Stimulated activated CD4-positive, alpha-beta T cell treated with anti-CD3 and anti-CD28 coated beads, Interleukin-1b, Interleukin-23, amount 100 ng/mL, for 4 hours (primary cell): ENCODE results near the gene RNASE4.
"Not testable (repeated sequence)": the region's sequence is repeated elsewhere in the genome, so short reads cannot be mapped to it uniquely, and the experiment has no call there.

Source experiments
- DNase-seq, 2 donors: peaks; one replicate each; pipeline ENCODE4 v3.0.0-alpha.2; 2020; ENCODE audit warnings: low read depth in 2 of 2

The RNASE4 gene

DNA sequence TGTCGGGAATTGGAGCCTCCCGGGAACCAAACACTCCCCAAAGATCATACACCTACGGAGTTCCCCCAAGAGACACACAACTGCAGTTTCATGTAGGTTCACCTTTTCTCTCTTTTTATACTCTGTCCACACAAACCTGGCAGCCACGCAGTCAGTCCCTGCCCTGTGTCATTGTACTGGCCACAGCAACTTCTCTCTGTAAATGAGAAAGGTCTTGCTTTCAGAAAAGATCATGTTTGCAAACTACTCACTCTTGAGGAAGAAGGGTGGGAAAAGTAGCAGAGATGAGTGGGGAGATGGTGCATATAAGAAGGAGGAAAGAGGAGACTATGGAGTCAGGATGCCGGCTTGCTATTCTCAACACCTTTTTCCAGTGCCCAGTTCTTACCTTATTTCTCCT, 14.6 kb downstream of the RNASE4 start:
- DNase-seq = no peak

DNA sequence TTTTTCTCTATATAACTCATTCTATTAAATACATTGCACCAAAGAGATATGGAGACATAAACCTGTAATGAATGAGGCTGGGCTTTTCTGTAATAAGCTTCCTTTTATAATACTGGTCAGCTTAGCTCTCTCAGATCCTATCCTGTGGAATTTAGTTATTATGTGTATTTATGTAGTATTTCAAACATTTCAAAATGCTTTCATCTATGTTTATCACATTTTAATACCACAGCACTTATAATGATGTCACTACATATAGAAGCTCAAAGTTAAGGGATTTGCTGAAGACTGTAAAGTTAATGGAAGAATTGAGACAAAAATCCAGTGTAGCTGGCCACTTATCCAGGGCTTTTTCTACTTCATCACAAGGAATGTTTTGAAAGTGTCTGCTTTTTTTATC, 15.6 kb downstream of the RNASE4 start:
- no peak for DNase-seq

DNA sequence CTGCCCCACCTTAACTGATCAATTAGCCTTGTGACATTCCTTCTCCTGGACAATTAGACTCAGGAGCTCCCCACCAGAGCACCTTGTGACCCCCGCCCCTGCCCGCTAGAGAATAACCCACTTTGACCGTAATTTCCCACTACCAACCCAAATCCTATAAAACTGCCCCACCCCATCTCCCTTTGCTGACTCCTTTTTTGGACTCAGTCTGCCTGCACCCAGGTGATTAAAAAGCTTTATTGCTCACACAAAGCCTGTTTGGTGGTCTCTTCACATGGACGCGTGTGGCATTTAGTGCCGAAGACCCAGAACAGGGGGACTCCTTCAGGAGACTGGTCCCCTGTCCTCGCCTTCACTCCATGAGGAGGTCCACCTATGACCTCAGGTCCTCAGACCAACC, 16.6 kb downstream of the RNASE4 start:
- not testable (repeated sequence) for DNase-seq

DNA sequence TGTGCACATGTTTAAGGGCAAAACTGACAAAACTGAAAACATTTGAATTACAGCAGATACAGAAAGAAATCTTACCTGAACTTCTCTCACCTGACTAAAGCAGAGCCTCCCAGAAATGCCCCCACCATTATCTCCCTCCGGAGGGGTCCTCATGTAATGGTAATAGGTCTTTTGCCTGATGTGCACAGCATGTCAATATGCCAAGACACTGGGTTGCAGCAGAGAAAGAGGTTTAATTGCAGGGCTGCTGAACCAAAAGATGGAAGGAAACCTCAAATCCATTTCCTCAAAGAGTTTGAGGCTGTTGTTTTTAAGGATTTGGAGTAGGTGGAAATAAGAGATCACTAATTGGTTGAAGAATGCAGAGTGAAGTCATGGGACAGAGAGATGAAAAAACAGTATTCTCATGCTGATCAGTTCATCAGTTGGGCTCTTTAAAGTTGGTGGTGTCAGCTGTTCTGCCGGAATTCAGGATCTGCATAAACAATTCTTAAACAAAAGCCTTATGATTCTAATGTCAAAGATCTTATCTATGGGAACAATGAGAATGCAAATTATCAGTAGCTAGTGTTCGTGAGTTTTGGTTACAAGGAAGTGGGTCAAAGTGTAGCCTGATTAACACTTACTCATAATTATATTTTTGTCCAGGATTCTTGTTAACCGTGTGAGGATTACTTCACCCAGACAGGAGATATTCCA, 22.4 kb downstream of the RNASE4 start:
- DNase-seq = no peak

DNA sequence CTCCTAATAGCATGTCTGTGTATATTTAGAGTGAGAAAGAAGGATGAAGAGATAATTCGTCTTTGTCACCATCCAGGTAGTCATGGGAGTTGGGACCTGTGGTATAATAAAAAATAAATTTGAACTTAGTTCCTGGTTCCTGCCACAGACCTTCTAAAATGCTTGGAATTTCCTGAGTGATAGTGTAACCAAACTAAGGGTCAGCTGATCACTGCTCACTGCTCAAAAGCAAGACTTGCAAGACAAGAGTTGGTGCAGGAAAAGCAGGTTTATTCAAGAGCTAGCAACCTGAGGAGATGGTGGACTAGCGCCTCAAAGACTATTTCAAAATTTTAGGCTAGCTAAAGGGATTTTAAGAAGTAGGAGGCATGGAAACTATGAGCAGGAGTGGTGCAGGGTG, 23.3 kb downstream of the RNASE4 start:
- DNase-seq = no peak

DNA sequence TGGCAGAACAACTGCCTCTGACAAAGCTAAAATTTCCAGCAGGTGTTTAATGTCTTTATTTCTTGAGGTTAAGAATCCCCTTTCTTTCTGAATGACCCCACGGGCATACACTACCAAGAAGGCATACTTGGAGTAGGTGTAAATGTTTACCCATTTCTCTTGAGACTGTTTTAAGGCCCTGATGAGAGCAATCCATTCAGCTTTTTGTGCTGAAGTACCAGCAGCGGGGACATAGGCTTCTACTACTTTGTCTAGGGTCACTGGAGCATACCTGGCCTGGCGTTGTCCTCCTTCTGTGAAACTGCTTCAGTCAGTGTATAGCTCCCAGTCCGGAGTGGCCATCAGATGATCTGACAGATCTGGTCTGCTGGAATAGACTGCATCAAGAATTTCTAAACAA, 26.9 kb downstream of the RNASE4 start:
- no peak for DNase-seq

DNA sequence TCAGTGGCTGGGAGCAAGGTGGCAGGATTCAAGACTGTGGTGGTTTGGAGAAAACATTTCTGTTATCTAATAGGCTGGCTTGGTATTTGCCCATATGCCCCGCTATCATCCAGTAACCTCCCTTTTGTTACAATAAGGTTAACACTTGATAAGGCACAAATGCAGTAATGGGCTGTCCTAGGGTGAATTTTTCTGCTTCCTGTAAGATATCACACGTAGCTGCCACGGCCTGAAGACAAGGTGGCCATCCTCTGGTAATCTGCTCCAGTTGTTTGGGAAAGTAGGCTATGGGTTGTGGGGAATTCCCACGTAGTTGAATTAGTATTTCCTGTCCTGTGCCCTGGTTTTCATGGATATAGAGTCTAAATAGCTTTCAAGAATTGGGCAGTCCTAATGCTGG, 27.3 kb downstream of the RNASE4 start:
- DNase-seq = no peak

DNA sequence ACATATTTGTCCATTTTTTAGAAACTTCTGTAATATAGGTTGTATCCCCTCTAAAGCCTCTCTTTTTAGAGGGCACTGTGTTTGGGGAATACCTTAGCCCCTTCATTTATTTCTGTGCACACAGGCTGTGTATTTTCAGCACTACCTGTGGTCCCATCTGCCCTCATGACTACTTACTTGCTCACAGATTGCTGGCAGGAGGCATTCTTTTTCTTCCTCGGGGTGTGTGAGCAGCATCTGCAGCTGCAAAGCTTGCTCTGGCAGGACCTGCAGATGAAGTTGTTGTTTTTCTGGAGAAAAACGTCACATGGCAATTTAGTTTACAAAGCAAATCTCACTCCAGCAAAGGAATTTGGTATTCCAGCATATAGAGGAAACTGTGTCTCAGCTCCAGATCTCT, 28.5 kb downstream of the RNASE4 start:
- no peak for DNase-seq

DNA sequence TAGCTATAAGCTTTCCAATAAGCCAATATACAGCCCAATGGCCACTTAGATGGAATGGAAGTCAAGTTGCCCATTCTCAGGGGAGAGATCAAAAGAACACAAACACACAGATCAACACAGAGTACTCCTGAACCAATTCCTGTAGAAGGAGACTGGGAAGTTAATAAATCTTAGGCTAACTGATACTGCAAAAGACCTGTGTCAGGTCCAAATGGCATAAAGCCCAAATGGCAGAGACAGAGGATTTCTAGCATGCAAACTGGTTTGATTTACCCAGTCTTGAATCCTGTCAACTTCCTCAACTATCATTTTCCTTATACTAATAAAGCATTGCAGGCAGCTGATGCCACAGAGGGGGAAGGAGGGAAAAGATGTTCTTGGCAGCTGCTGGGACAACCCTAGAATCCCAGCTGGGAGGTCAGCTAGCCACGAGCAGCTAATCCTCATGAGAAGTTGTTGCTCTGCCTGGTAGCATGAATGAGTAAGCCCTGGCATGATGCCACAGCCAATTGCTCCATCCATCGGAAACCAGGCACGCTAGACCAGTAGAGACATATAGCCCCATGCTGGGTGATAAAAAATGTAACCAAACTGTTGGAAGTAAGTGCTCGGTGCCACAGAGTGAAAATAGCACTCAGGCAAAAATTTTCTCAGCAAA, 30.4 kb downstream of the RNASE4 start:
- no peak for DNase-seq

DNA sequence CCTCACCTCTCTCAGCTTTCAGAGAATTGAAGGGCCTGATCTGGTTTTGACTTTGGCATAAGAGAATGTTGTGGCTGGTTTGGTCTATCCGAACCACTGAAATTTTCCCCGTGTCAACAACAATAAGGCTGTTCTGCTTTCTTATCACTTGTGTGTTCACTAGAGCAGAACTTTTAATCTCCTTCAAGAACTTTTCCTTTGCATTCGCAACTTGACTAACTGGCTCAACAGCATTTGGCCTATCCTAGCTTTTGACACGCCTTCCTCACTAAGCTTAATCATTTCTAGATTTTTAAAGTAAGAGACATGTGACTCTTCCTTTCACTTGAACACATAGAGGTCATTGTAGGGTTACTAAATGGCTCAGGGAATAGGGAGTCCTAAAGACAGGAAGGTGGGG, 35.4 kb downstream of the RNASE4 start:
- DNase-seq = no peak

DNA sequence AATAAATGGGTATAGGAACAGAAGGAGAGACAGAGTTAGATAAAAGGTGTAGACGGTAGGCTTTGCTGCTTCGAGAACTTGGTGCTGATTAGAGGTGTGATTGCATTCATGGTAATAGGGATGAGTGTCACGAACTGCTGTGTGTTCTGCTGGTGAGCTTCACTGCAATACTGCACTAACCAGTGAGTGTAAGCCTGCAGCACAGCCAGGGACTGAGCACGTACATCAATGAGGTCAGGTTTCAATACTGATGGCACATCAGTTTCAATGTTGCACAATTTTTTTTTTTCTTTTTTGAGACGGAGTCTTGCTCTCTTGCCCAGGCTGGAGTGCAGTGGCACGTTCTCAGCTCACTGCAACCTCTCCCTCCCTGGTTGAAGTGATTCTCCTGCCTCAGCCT, 36.4 kb downstream of the RNASE4 start:
- no peak for DNase-seq

DNA sequence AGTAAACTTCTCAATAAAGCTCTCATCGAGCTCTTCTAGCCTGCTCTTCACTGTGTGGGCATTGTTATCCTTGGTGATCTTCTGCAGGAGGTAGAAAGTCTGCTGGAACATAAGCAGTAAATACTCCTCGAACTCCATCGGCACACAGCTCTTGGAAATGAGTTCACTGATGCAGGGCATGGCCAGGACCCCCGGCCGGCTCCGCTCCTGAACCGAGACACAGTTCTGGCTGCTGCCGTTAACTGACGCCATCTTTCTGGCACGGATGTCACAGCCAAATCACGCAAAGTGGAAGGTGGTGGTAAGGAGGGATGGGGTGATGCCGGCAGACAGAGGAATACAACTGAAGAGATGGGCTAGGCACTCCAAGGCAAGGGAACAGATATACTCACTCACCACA, 37.7 kb downstream of the RNASE4 start:
- no peak for DNase-seq

DNA sequence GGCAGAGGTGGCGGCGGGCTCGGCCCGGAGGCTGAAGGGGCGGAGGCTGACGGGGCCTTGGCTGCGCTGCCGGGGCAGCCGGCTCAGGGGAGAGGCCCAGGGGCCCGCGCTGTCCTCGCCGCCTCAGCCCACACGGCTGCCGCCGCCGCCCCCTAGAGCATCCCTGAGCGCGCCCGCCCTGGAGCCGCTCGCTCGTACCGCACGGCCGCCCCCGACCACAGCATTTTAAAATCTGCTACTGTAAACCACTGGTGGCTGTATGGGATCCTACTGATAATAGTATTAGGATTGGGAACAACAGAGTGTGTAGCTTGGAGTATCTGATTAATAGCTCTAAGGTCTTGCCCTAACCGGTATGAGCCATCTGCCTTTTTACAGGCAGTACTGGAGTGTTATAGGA, 39.1 kb downstream of the RNASE4 start:
- no peak for DNase-seq

DNA sequence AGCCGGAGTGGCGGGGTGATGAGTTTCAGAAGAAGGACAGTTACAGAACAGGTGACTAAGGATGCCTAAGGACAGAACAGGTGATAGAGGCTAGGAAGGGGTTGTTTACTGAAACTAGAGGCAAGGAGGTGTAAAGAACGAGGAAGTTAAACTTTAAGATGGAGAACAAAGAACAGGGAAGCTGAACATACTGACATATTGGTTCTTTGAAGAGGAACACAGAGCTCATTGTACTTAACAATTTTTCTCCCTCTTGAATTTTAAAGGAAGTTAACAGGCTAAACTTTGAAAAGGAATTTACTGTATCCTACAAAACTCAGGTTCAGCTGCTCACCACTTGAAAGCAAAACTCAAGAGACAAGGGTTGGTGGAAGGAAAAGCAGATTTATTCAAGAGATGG, 41.8 kb downstream of the RNASE4 start:
- DNase-seq = not testable (repeated sequence)

DNA sequence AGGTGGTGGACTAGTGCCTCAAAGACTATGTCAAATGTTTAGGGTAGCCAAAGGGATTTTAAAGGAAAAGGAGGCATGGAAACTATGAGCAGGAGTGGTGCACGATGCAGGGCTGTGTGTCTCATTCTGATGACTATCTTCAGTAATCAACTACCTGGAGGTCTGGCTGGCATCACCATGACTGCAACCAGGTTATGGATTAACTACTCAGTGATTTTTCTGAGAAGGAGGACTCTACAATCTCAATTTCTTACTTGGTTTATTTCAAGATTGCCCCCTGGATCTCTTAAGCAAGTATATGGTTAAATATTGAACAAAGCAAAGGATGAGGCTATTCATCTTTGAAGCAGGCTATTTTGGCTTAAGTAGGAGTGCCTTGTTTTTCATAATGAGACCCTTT, 42.2 kb downstream of the RNASE4 start:
- DNase-seq = no peak

DNA sequence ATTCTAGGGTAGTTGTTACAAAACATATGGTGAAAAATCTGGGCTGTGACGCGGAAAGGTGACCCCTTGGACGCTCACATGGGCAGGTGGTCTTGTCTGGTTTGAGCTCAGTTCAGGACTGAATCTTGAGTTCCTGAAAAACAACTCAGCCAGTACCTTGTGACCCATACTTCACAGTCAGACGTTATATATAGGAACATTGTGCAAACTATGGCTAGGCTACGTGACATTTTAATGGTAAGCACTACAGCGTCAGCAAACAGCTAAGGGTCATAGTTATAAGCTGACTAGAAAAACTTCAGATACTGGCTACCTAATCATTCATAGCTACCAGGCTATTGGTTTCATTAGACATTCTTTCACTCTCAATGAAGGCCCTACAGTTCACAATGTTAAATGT, 46.5 kb downstream of the RNASE4 start:
- no peak for DNase-seq

DNA sequence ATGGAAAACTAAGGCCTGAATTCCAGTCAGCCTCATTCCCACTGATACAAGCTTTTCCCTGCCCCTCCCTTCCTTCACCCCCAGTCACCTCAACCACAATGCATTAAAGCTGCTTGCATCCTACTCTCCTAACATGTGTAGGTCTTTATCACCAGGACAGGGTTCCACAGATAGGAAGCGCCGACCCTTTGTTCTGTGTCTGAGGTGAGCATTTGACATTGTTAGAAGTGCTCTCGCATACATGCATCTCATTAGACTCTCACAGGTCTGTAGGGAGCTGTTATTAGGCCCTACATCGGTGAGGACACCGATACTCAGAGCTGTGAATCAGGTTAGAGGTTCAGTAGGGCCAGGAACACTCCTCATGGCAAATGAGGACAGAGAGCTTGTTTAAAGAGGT, 48.1 kb downstream of the RNASE4 start:
- no peak for DNase-seq

DNA sequence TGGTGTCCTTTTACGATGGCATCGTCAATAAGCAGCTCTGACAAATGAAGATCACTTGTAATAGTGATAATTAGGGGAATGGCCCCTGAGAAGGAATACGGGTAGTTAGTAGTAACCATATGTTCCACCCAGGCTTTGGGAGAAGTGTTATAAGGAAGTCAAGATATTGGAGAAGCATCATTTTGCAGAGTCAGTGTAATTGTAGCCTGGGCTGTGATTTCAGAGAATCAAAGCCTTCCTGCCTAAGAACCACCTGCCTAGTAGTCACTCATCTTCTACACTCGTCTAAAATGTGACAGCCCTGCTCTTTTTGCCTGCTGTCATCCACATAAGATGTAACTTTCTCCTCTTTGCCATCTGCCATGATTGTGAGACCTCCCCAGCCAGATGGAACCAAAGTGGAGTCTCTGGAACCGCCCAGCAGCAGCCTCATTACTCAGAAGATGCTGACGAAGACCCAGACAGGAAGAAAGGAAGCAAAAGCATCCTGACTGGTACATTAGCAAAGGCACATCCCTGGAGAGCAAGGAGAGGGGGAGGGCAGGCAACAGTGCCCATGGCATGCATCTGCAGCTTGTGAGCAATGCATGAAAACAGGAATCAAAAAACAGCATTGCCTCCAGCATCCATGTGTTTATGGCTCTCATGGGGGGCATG, 48.7 kb downstream of the RNASE4 start:
- DNase-seq = no peak

DNA sequence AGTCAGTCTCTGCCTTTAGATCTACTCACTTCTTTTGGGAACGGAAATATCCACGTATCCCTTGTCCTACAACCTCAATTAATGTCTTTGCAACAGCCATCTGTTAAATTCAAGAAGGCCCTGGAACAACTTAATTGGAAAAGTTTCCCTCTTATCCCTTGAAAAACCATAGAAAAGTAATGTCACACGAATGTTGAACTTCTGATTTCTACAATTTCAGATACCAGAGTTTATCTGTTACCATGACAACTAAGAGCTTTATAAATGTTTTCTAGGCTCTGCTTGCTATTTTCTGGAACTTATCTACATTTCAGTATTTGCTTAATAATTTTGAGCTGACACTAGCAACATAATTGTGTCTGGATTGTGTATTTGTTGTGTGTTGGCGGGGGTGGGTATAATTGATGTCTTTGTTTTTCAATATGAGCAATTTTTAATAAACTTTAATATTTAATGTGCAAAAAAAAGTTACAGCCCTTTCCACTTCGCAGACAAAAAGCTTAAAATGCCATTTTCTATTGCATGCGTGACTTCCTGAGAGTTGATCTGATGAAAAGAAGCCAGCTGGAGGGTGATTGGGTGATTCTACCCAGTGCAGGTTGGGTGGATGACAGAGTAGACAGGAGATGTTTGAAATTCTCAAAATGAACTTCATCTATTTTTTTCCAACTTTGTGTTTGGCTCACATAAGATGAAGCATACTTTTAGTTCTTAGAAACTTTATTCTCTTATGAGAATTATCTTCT, 49.5 kb downstream of the RNASE4 start:
- no peak for DNase-seq

DNA sequence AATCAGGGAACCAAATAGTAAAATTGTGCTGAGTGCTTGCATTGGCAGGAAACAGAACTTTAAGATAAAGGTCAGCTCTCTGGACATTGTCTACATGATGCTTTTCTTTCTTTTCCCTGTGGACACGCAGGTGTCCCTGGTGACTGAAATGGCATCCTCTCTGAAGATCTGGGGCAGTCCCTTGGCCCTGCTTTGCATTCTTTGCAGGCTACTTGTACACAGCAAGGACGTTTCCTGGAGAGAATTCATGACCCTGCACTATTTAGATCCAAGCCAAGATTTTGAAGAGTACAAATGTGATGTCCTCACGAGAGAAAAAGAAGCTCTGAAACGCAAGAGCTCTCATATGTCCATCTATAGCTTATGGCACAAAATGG, 50.1 kb downstream of the RNASE4 start:
- DNase-seq = no peak

DNA sequence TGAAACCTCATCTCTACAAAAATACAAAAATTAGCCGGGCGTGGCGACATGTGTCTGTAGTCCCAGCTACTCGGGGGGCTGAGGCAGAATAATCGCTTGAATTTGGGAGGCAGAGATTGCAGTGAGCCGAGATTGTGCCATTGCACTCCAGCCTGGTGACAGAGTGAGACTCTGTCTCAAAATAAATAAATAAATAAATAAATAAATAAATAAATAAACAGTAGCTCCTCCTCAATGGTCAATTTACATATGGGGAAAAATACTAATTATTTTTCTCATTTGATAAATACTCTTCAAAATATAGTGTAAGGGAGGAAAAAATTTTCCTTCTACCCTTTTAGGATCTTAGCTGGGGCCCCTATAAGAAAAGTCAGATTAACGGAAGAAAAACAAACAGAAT, 53.9 kb downstream of the RNASE4 start:
- not testable (repeated sequence) for DNase-seq

DNA sequence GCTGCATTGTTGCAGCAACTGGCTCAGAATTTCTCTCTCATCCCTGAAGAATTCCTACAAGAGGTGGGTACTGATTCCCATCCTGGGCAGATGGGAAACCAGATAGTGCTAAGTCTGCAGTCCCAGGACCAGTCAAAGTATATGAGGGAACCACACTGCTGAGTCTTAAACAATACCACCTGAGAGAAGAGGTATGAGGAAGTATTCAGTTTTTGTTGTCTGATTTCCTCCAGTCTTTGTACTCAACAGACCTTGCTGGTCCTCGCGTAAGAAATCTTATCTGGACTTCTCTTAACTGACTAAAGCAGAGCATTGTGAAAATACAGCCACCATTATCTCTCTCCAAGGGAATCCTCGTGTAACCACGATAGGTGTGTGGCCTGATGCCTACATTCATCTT, 57.8 kb downstream of the RNASE4 start:
- no peak for DNase-seq

DNA sequence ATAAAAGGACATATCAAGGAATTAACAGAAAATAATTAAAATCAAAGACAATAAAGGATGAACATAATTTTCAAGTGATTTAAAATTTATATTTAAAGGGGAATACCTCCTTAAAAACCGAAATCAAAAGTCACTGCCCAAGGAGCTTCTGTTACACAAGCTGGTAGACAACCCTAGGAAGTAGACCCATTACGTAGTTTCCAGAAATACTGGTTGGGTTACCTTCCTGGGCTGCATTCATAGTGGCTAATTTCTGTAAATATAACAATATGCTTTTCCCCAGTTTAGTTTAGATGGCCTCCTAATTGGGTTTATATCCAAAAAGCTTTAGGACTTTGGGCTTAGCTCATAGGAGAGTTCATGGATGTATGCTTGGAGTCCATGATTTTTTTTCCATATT, 59.2 kb downstream of the RNASE4 start:
- no peak for DNase-seq
